H1 (cell line): Measurements from ENCODE around the gene SGCD.

Experiments
- CEBPB ChIP-seq: IDR thresholded peaks from 2 replicates; pipeline ENCODE4 v1.6.1; 2012; ENCODE audit warnings: low read depth, low read length
- CHD2 ChIP-seq: IDR thresholded peaks from 2 replicates; pipeline ENCODE4 v1.6.1; 2012; ENCODE audit warnings: low read length, improper control_type of control experiment
- CHD7 ChIP-seq: fragments of 300-600 bp; sonication (generic); IDR thresholded peaks from 2 replicates; pipeline ENCODE4 v1.7.1; 2012; ENCODE audit warnings: low read length, moderate library complexity, mild to moderate bottlenecking, inconsistent platforms; ENCODE audit not compliant: insufficient replicate concordance
- CTCF ChIP-seq, 3 experiments: IDR thresholded peaks; 1 replicate in 2 of 3; 2 replicates in 1 of 3; pipeline versions ENCODE4 v1.5.1 to v1.6.1; 2011; ENCODE audit warnings: low read length in 3 of 3, mild to moderate bottlenecking in 3 of 3, inconsistent platforms in 2 of 3, low read depth in 1 of 3, moderate library complexity in 1 of 3; ENCODE audit not compliant: insufficient read depth in 1 of 3; ENCODE audit errors: control extremely low read depth in 1 of 3
- EP300 ChIP-seq, 2 experiments: IDR thresholded peaks; 1 replicate in 1 of 2; 2 replicates in 1 of 2; pipeline ENCODE4 v1.6.1; 2011 to 2012; ENCODE audit warnings: low read depth in 2 of 2, low read length in 2 of 2, mild to moderate bottlenecking in 2 of 2, borderline replicate concordance in 1 of 2, inconsistent platforms in 1 of 2, moderate library complexity in 1 of 2
- EZH2 ChIP-seq: fragments of 200-600 bp; sonication (generic); IDR thresholded peaks from 2 replicates; pipeline ENCODE4 v1.7.1; 2012; ENCODE audit warnings: low read depth, mild to moderate bottlenecking, moderate library complexity, low read length, inconsistent platforms; ENCODE audit not compliant: severe bottlenecking
- FOSL1 ChIP-seq: IDR thresholded peaks from 2 replicates; pipeline ENCODE4 v1.6.1; 2011; ENCODE audit warnings: mild to moderate bottlenecking, low read depth, low read length, moderate library complexity; ENCODE audit not compliant: insufficient read depth
- GABPA ChIP-seq: IDR thresholded peaks from 2 replicates; pipeline ENCODE4 v1.6.1; 2011; ENCODE audit warnings: mild to moderate bottlenecking, low read length, moderate library complexity, borderline replicate concordance; ENCODE audit not compliant: insufficient read depth
- NRF1 ChIP-seq: IDR thresholded peaks from 2 replicates; pipeline ENCODE4 v1.6.1; 2011; ENCODE audit warnings: mild to moderate bottlenecking, low read depth, low read length, improper control_type of control experiment
- POLR2A ChIP-seq, 2 experiments: IDR thresholded peaks; 1 replicate in 1 of 2; 2 replicates in 1 of 2; pipeline ENCODE4 v1.6.1; 2011; ENCODE audit warnings: low read depth in 2 of 2, low read length in 2 of 2, mild to moderate bottlenecking in 2 of 2; ENCODE audit errors: control extremely low read depth in 1 of 2
- SP4 ChIP-seq: IDR thresholded peaks from 2 replicates; pipeline ENCODE4 v1.6.1; 2012; ENCODE audit warnings: low read length, inconsistent platforms
- YY1 ChIP-seq: IDR thresholded peaks from 2 replicates; pipeline ENCODE4 v1.6.1; 2011; ENCODE audit warnings: low read depth, mild to moderate bottlenecking, low read length

GRCh38 chr5:156778139-156778706 lies 451.3 kb downstream of the SGCD start:
- TF ChIP-seq EZH2 (no peak), FOSL1 (no peak), CTCF (IDR thresholded peaks at IDR 0.05; ENCODE audit: control extremely low read depth in 1 of 3, insufficient read depth in 1 of 3, low read depth in 1 of 3, low read length in 3 of 3) (no peak), CHD2 (no peak), NRF1 (no peak), SP4 (no peak), POLR2A (IDR thresholded peaks at IDR 0.05; ENCODE audit: control extremely low read depth in 1 of 2, low read depth in 2 of 2, low read length in 2 of 2) (no peak), GABPA (no peak), YY1 (no peak), CEBPB (no peak), EP300 (IDR thresholded peaks at IDR 0.05; ENCODE audit: borderline replicate concordance in 1 of 2, low read depth in 2 of 2, low read length in 2 of 2) (no peak), CHD7 (no peak)
